ENCODE measurements around the gene RPSA. TPM values are rescaled to one million over a fixed set of nuclear protein-coding genes. Genes with fewer than 3 reads are reported as not detected.

Gene RPSA
- polyA plus RNA-seq, 2 of the 4 experiments (the other 2 are of a cell fraction): 2,484 to 3,141 TPM

- ChIA-PET CTCF (interaction anchor here (6.8 kb wide), 1 partner anchor 87 kb away, joined by 58 read pairs; no protein-coding TSS in a partner anchor), POLR2A (no interaction called here)
- WGBS (ENCODE audit: missing lambda C conversion rate): 93% methylated on average over 9 of the region's 9 CpGs
- no peak for FAIRE-seq
- Histone ChIP-seq H3K9me3 (no peaks in the 10 kb centered on the region), H3K27ac (no peak overlapping the region), H3K4me1 (peaks cover 47% of the 10 kb centered on the region), H3K4me2 (no peak overlapping the region), H3K4me3 (no peak overlapping the region)
- DNase-seq (ENCODE audit: low read depth in 1 of 2, low spot score in 1 of 2): no peak
- ATAC-seq: no peak
- TF ChIP-seq, protein P1, sequence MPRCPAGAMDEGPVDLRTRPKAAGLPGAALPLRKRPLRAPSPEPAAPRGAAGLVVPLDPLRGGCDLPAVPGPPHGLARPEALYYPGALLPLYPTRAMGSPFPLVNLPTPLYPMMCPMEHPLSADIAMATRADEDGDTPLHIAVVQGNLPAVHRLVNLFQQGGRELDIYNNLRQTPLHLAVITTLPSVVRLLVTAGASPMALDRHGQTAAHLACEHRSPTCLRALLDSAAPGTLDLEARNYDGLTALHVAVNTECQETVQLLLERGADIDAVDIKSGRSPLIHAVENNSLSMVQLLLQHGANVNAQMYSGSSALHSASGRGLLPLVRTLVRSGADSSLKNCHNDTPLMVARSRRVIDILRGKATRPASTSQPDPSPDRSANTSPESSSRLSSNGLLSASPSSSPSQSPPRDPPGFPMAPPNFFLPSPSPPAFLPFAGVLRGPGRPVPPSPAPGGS (IDR thresholded peaks at IDR 0.05): 0 out of 3 replicates have a peak, but pooled peaks have one; percentile 5
- no peak for TF ChIP-seq KDM1A (IDR thresholded peaks at IDR 0.05; ENCODE audit: low read depth)
Observed at GRCh38 chr3:39412668-39413260, 6.2 kb downstream of the RPSA start.

DNA sequence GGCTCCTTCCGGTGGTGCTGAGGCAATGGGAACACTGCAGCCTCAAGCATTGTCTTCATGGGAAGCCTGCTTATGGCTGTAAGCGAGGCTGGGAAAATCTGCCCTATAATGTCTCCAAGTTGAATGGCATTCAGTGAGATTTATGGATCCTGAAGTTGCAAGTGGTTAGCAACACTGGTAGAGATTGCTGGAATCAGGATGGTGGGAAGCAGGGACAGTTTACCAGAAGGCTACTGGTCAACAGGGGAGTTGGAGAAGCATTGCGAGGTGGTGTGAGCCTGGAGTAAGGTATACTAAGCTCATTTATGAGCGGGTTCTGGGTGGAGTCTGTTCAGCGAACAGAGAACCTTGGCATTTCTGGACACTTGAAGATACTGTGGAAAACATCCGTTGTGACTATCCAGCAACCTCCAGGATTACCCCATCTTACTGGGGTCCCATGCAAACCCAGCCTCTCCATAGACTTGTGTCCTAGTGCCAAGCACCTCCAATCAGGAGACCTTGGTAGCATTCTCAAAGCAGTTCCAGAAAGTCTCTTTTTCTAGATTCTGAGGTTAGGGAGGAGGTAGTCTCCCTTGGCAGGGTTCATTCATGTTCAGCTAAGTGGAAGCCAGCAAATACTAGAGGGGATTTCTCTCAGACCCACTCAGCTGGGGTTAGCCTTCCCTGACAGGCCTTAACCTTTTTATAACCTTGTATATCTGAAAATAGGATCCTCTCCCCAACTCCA, 7.3 kb downstream of the RPSA start:
- TF ChIP-seq BHLHE40 (IDR thresholded peaks at IDR 0.05; ENCODE audit: low read depth, low read length): no peak
- no peak for TF ChIP-seq HEYL (CRISPR knock-in tag; IDR thresholded peaks at IDR 0.05)
- TF ChIP-seq RARB (CRISPR knock-in tag; IDR thresholded peaks at IDR 0.05): peak; percentile 70; the same call in 1 of the 2 replicates
- no peak for TF ChIP-seq RNF2 (IDR thresholded peaks at IDR 0.05; ENCODE audit: borderline replicate concordance, low read depth)
- no peak for TF ChIP-seq NR3C1 (IDR thresholded peaks at IDR 0.05)
- peak; percentile 82; the same call in 1 of the 2 replicates for TF ChIP-seq HOXA7 (CRISPR knock-in tag; IDR thresholded peaks at IDR 0.05)
- no peak for TF ChIP-seq ESRRA (IDR thresholded peaks at IDR 0.05; ENCODE audit: borderline replicate concordance, low read length)
- TF ChIP-seq MYC (IDR thresholded peaks at IDR 0.05; ENCODE audit: borderline replicate concordance, low read length): no peak
- TF ChIP-seq, protein P2, sequence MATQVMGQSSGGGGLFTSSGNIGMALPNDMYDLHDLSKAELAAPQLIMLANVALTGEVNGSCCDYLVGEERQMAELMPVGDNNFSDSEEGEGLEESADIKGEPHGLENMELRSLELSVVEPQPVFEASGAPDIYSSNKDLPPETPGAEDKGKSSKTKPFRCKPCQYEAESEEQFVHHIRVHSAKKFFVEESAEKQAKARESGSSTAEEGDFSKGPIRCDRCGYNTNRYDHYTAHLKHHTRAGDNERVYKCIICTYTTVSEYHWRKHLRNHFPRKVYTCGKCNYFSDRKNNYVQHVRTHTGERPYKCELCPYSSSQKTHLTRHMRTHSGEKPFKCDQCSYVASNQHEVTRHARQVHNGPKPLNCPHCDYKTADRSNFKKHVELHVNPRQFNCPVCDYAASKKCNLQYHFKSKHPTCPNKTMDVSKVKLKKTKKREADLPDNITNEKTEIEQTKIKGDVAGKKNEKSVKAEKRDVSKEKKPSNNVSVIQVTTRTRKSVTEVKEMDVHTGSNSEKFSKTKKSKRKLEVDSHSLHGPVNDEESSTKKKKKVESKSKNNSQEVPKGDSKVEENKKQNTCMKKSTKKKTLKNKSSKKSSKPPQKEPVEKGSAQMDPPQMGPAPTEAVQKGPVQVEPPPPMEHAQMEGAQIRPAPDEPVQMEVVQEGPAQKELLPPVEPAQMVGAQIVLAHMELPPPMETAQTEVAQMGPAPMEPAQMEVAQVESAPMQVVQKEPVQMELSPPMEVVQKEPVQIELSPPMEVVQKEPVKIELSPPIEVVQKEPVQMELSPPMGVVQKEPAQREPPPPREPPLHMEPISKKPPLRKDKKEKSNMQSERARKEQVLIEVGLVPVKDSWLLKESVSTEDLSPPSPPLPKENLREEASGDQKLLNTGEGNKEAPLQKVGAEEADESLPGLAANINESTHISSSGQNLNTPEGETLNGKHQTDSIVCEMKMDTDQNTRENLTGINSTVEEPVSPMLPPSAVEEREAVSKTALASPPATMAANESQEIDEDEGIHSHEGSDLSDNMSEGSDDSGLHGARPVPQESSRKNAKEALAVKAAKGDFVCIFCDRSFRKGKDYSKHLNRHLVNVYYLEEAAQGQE (IDR thresholded peaks at IDR 0.05): 0 out of 2 replicates have a peak, but pooled peaks have one; percentile 8
- peak; percentile 67; the same call in 1 of the 2 replicates for TF ChIP-seq FOSB (CRISPR knock-in tag; IDR thresholded peaks at IDR 0.05)
- TF ChIP-seq ZNF302 (CRISPR knock-in tag; IDR thresholded peaks at IDR 0.05): no peak
- no peak for TF ChIP-seq PHF8 (IDR thresholded peaks at IDR 0.05; ENCODE audit: borderline replicate concordance, low read depth)
- no peak for TF ChIP-seq KDM1A (IDR thresholded peaks at IDR 0.05; ENCODE audit: low read depth)
- no peak for TF ChIP-seq HES2 (IDR thresholded peaks at IDR 0.05)
- TF ChIP-seq CEBPB (IDR thresholded peaks at IDR 0.05): no peak
- peak; percentile 25; the same call in 1 of the 2 replicates for TF ChIP-seq POLR2AphosphoS2 (conservative IDR thresholded peaks at IDR 0.05; ENCODE audit: low read length)
- TF ChIP-seq EHMT2 (IDR thresholded peaks at IDR 0.05; ENCODE audit: low read depth): no peak
- TF ChIP-seq CHD2 (IDR thresholded peaks at IDR 0.05; ENCODE audit: low read length, partially characterized antibody): no peak
- TF ChIP-seq CHD4 (IDR thresholded peaks at IDR 0.05; ENCODE audit: borderline replicate concordance): no peak
- FAIRE-seq: no peak
- peaks cover 36% of the 10 kb centered on the region for H3K4me1 ChIP-seq
- DNase-seq (ENCODE audit: low read depth in 1 of 2, low spot score in 1 of 2): no peak
- no peaks in the 10 kb centered on the region for H3K9me3 ChIP-seq
- 0 out of 6 replicates have a peak overlapping the region, but pooled peaks of 1 of the 2 experiments have one; percentile 4 for H3K27ac ChIP-seq
- H3K4me3 ChIP-seq: no peak overlapping the region
- CTCF ChIA-PET: interaction anchor here (0.5 to 6.8 kb wide), 2 partner anchors 14 to 86 kb away, joined by 3 to 58 read pairs; no protein-coding TSS in a partner anchor
- peak; percentile 1 to 8; a peak in 4 of 6 replicates for ATAC-seq
- POLR2A ChIA-PET: no interaction called here
- no peak overlapping the region for H3K4me2 ChIP-seq
- 85% methylated on average over 6 of the region's 6 CpGs for WGBS (ENCODE audit: missing lambda C conversion rate)
